ENCODE data around the gene IPO4.
A peak's percentile ranks its signal among the peaks of the same experiment; 100 is the strongest.

Gene IPO4

DNA sequence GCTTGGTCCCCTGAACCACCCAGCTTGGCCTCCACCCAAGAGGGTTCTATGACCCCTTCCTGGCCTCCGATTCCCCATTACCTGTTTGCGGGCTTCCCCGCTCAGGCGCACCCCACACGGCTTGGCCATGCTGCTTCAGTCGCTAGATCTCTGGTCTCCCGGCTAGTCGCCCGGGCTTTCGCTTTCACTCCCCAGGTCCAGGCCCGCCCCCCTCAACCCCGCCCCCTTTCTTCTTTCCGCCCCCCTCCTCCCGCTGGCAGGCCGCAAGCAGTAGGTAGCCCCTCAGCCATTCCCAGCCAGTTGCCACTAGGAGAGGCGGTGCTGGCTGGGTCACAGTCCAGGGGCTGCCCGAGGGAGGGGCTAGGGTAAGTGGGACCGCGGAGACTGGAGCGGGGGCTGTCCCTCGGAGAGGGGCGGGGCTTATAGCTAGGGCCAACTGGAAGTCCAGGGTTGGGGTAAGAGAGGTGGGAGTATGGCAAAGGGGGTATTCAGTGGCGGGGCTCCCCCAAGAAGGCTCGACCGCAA is 42.1 kb downstream of the IPO4 start, which contains the start of gene PSME2:
PSME2 (minus strand) TSS at position 158 of the 525 bp plus-strand sequence; CDS start at position 129, 29 bp downstream.
- peak; percentile 95 for DNase-seq

DNA sequence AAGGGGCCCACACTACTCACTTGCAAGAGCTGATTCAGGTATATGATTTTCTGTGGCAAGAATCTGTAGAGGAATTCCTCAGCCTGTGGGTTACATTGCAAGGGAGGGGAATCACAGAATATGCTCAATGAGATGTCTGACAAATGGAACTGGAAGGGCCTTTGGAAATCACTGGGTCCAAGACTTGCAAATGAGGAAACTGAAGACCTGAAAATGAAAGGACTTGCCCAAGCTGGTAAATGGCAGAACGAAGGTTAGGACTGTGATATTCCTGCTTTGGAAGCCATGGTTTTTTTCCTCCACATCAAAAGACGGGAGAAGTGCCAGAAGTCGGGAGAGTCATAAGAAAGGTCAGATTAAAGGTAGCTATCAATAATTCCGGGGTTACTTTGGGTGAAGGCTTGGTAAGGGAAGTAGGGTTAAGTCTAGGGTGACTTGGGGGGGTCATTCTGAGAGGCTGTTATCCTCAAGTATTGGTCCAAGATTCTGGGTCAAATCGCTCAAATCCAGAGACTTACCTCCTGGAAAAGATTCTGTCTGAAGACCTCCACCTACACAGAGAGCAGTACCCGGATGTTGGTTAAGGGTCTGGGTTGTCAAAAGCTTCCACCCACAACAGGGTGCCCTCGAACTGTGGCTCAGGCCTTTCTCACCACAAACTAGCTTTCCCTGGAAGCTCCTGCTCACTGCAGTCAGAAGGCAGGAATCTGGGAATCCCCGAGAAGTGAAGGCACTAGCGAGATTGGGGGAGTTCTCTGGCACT is 42.7 kb downstream of the IPO4 start:
- no peak for DNase-seq

GRCh38 chr14:24145219-24145618 is 43.4 kb downstream of the IPO4 start:
- no peak for DNase-seq

DNA sequence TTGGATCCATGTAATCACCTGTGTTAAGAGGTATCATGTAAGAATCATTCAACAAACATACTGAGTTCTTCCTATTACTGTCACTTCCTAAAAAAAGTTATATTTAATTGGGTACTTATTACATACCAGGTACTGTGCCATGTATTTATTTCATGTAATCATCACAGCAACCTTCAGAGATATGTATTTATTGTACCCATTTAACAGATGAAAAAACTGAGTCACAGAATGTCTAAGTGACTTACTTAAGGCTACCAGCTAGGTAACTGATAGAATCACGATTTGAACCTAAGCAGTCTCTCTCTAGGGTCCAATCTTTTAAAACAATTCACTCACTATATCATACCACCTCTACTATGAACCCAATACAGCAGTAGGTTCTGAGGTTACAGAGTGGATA is 44.2 kb downstream of the IPO4 start:
- DNase-seq, result no peak

GRCh38 chr14:24143511-24143910 is 45.1 kb downstream of the IPO4 start:
- DNase-seq, result no peak

GRCh38 chr14:24141097-24141880 is 47.3 kb downstream of the IPO4 start, which contains the start of gene EMC9:
Gene EMC9, minus strand, starts transcription at chr14:24141591. Its CDS starts 287 bp downstream, at chr14:24141304.
- DNase-seq, result peak; percentile 99

GRCh38 chr14:24139272-24139934 is 49.2 kb downstream of the IPO4 start:
- no peak for DNase-seq

DNA sequence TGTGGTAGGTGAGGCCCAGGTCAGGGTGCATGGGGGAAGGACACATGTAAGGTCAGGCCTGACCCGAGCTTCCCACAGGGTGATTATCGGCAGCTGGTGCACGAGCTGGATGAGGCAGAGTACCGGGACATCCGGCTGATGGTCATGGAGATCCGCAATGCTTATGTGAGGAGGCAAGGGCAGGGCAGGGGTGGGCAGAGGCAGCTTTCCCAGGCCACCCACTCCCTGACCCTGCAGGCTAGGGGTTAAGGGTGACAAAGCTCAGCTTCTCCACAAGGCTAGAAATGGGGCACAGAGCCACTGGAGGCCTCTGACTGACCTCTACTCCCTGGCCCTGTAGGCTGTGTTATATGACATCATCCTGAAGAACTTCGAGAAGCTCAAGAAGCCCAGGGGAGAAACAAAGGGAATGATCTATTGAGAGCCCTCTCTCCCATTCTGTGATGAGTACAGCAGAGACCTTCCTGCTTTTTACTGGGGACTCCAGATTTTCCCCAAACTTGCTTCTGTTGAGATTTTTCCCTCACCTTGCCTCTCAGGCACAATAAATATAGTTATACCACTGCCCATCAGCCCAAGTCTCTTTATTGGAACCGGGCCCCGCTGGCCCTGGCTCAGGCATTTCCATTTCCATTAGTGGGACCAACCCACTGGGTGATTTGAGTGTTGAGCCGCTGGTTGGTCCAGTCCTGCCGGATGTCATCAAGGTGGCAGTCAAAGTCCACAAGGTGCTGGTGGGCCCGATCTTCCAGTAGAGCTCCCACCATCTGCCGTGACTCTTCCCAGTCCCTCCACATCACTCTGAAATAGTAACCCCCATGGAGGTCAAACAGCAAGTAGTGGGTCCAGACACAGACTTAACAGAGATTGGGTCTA is 50.0 kb downstream of the IPO4 start:
- no peak for DNase-seq

DNA sequence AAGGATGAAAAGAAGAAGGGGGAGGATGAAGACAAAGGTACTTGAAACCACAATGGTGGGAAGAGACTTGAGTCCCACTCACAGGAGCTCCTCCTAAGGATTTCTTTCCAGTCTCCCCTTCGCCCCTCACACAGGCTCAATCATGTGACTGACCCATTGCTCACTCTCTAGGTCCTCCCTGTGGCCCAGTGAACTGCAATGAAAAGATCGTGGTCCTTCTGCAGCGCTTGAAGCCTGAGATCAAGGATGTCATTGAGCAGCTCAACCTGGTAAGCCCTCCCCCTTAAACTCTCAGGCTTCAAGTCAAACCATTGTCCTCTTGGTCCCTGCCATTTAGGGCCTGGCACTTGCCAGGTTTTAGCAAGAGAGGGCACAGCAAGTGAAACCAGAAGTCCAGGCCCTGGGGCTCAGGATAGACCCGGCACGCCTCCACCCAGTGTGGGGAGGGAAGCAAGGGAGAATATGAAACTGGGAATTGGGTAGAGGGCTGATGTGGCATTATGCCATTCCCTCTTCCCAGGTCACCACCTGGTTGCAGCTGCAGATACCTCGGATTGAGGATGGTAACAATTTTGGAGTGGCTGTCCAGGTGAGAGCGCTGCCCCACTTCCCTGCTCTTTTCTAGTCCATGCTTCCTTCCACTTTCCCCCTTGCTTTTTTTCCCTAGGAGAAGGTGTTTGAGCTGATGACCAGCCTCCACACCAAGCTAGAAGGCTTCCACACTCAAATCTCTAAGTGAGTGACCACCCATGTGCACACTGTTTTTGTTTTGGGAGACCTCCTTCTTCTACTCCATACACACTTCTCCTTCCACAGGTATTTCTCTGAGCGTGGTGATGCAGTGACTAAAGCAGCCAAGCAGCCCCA is 50.9 kb downstream of the IPO4 start:
- no peak for DNase-seq

DNA sequence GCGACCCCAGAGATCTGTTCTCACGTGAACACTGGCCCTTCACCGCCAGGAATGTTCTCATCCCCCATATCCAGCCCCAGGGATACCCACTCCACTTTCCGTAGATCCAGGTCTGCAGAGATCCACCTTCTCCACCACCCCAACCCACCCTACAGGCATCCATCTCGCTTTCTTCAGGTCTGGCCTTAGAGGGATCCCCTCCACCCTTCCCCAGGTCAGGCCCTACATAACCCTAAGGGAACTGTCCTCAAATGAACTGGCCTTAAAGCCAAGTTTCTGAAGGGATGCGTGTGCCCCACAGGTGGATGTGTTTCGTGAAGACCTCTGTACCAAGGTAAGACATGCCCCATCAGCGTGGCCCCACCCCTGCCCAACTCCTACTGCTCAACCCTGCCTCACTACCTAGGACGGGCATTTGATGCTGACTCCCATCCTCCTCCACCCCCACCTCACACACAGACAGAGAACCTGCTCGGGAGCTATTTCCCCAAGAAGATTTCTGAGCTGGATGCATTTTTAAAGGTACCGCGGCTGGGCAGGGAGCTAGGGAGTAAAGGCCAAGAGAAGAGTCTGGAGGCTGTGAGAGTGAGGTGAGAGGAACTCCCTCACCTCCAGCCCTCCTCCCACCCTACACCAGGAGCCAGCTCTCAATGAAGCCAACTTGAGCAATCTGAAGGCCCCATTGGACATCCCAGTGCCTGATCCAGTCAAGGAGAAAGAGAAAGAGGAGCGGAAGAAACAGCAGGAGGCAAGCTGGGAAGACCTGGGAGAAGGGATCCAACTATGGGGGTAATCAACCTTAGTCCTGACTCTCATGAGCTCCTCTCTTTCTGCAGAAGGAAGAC is 51.7 kb downstream of the IPO4 start:
- no peak for DNase-seq

DNA sequence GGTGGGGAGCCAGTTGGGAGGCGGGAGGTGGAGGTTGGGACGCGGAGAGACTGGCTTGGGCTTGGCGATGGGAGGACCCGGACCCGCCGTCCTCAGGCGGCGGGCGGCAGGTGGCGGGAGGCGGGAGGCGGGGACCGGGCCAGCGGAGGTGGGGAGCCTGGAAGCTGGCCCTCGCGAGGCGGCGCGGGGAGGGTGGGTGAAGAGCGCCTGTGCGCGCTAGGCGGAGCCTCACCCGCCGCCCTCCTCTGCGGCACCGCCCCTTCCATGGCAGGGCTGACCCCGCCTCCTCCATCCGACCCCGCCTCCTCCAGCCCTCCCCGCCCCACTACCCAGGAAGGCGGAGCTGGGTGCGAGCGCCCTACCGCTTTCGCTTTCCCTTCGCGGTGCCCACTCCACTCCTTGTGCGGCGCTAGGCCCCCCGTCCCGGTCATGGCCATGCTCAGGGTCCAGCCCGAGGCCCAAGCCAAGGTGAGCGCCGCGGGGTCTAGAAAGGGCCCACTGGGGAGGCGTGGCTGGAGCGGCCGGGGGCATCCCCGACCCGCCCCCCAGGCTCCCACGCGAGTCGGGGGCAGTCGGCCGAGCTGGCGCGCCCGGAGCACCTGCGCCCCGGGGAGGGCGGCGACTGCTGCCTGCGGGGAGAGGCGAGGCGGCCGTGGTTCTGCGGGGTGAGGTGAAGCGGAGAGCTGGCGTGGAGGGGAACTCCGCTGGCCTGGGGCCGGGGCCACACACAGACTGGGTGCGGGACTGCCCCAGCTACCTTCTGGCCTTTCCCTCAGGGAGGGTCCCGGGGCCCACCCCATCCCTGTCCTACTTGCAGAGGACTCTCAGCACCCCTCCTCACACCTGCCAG is 52.6 kb downstream of the IPO4 start, which contains the start of gene PSME1:
PSME1 (plus strand) TSS at position 361 of the 850 bp plus-strand sequence; CDS start at position 430, 69 bp downstream.
- DNase-seq, result peak; percentile 98

- no peak for DNase-seq
Observed at GRCh38 chr14:24135584-24135833, 53.1 kb downstream of the IPO4 start.

- DNase-seq, result no peak
Observed at GRCh38 chr14:24133735-24134134, 54.9 kb downstream of the IPO4 start.

- DNase-seq, result no peak
Observed at GRCh38 chr14:24132976-24133375, 55.6 kb downstream of the IPO4 start.

- peak; percentile 71 for DNase-seq
Observed at GRCh38 chr14:24132061-24132685, 56.4 kb downstream of the IPO4 start.

DNA sequence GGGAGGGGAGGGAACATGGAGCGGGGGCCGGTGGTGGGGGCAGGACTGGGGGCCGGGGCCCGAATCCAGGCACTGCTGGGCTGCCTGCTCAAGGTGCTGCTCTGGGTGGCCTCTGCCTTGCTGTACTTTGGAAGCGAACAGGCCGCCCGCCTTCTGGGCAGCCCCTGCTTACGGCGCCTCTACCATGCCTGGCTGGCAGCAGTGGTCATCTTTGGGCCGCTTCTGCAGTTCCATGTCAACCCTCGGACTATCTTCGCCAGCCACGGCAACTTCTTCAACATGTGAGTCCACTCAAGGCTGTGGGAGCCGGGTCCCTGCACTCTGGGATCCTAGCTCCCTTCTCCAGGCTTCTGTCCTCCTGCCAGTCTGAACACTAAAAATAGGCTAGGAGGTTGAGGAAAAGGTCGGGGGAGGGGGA is 57.1 kb downstream of the IPO4 start:
- DNase-seq, result no peak

DNA sequence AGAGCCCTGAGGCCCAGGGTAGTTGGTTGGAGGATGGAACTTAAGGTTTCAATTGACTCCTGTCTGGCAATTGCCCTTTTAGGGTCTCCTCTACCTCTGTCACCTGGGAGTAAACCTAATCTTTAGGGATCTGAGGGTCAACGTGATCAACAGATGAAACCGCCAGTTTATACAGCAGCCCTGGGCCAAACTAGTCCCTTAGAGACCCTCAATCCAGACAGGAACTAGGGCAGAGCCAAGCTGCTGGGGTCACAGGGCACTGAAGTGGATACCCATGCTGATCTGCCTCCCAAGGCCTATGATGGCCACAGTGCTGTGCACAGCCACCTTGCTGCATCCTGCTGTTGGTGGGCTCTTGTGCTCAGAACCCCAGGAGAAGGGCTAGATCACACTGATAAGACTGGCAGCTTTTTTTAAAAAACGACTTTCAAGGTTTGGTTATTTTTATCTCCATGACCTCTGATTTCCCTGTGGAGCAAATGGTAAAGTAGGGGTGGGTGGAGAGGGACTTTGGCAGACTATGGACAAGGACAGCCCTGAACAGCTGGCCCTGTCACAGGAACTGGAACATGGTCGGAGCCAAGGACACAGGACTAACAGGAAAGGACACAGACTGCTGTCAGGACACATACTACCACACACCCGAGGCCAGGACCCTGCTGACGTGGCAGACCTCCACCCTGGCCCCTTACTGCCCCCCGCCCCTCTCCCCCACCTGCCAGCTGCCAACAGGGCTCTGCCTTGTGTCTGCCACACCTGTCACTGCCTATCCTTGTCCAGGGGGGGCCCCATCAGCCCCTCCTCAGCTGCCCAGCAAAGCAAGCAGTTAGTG is 57.7 kb downstream of the IPO4 start:
- no peak for DNase-seq

- DNase-seq, result no peak
Observed at GRCh38 chr14:24130380-24130716, 58.3 kb downstream of the IPO4 start, which contains the start of gene FITM1. Gene FITM1, plus strand, starts transcription at chr14:24130659. Its CDS starts 905 bp downstream, at chr14:24131564.

Measured in activated CD8-positive, alpha-beta memory T cell treated with anti-CD3 and anti-CD28 coated beads for 24 hours (primary cell).